Sciatic nerve (tissue), 2 donors: Measurements from ENCODE around the gene SEPTIN6. TPM values are rescaled to one million over a fixed set of nuclear protein-coding genes. Genes with fewer than 3 reads are reported as not detected.
"Not testable (repeated sequence)": the region's sequence is repeated elsewhere in the genome, so short reads cannot be mapped to it uniquely, and the experiment has no call there.

Experiments used
- ATAC-seq: fragments of 200-7000 bp; cut with Tn5 transposase; one replicate; pipeline ENCODE4 v1.9.1; 2020; ENCODE audit warnings: mild to moderate bottlenecking, moderate library complexity
- DNase-seq: peaks from one replicate; pipeline ENCODE4 v3.0.0-alpha.2; 2020; ENCODE audit warnings: low spot score
- intact Hi-C: fragments of 100-400 bp; cut with DNase I; formaldehyde crosslinking; loops from one replicate; pipeline ENCODE4 v1.14.2; 2022
- total RNA-seq: library from RNA; stranded (reverse); fragmentation: NEBNext Ultra II Directional; extraction: Animal tissue kit (Norgen Biotek cat#: 25700); gene quantifications from one replicate; pipeline ENCODE4 v1.2.1, GENCODE V29; 2021
- donor health status: DM: no; HTN: no; CAD: no.
- donor health status: DM: no; HTN: no; CAD: no.

Gene SEPTIN6
- total RNA-seq, 1 donor from 2014 or later, result 33.0 TPM

GRCh38 chrX:119693996-119694451 lies 1.1 kb upstream of the SEPTIN6 start:
- intact Hi-C loops, result no loop called here
- peak; percentile 55 for ATAC-seq
- DNase-seq, result peak; percentile 66

GRCh38 chrX:119692191-119693039 lies 553 bp downstream of the SEPTIN6 start:
- ATAC-seq (peak; percentile 59), DNase-seq (peak; percentile 60)
- intact Hi-C loops, result no loop called here

DNA sequence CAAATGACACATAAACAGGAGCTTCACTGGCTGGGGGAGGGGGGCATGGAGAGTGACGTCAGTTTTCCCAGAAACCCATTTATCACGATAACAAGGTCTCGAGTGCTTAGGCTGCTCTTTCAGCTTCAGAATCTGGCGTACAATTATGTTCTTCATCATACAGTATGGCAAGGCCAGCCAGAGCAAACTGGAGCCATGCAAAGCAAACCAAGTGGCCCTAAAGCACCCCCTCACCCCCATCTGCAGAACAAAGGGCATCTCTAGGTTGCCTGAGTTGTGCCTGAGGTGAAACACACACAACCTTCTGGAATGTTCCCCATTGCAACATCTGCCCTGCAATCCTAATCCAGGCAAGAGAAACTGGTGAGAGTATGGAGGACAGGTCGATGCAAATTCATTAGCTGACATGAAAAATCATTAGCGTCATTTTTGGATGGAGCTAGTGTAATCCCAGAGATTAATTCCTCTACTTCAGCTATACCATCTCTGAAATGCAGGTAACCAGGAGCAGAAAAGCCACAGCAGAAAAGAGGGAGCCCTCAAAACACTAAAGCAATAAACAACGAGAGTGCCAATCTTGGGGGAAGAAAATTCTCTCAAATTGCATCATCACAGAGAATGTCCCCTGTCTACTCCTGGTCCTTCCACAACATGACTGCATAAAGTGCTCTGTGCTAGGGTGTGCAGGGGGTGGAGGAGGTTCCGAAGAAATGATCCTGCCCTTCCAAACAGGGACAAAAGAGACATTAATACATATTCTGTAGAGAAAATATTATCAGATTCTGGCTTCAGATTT lies 1.8 kb downstream of the SEPTIN6 start:
- no peak for ATAC-seq
- DNase-seq, result no peak
- intact Hi-C loops, result no loop called here

DNA sequence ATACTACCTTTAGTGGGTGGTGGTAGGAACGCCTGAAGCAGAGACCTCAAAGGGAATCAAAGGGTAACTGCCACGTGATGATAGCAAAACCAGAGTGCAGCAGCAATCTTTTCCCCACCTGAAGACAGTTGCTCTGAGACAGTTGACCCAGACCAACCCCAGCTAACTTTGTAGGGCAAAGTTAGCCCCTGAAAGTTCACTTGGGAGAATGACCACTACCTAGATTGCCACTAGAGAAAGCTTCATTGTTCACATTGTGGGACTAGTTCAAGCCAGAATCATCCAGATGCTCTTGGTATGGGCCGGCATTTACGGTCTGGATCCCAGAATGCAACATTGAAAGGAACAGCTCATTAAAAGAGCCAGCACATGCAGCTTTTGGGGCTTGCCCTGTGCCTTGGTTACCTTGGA lies 4.1 kb downstream of the SEPTIN6 start:
- intact Hi-C loops, result no loop called here
- DNase-seq, result no peak
- ATAC-seq, result no peak

DNA sequence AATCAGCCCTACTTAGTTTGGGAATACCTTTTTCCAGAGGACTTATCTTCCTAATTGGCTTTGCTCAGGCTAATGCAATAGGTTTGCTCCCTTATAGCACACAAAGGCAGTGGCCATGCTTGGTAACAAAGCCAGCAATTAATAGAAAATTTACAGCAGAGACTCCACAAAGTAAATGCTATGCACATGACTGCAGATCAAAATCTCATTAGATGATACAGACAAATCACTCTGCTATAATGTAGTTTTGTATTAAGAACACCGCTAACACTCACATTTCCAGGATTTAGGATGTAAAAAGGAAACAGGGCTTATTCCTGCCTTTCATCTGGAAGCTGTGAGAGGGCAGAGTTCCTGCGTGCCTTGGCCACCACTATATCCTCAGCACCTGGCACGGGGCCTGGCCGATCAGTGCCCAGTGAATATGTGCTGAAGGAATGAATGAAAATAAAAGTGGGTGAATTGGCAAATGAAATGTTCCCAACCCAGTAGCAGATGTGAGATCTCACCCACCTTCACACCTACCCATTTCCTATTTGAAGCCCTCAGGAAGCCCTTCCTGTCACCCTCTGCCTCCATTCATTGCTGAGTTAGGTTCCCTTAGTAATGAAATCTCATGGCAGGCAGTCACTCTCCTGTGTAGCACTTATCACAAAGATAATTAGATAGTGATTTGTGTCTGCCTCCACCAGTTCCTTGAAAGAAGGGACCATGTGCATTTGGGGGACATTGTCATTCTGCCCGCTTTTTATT lies 5.1 kb downstream of the SEPTIN6 start:
- DNase-seq, result no peak
- intact Hi-C loops, result no loop called here

GRCh38 chrX:119686087-119686691 lies 6.8 kb downstream of the SEPTIN6 start:
- peak; percentile 75 for ATAC-seq
- intact Hi-C loops, result no loop called here
- DNase-seq, result peak; percentile 63

More for the DNA sequence above, 5.1 kb downstream of the SEPTIN6 start:
- no peak for ATAC-seq

GRCh38 chrX:119685225-119686066 lies 7.5 kb downstream of the SEPTIN6 start:
- intact Hi-C loops, result no loop called here
- peak; percentile 65 for DNase-seq
- peak; percentile 82 for ATAC-seq

DNA sequence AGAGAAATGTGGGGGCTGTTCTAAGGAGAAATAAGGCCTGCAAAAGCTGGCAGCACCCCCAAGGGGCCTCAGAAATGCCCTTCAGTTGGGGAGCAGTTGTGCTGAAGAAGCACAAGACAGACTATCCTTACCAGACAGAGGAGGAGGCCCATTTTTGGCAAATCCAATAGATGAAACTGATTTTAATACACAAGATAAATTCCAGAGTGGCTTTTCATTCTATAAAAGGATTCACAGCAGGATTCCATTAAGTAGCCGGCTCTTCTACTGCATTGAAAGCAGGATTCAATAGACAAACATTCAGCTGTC lies 8.1 kb downstream of the SEPTIN6 start:
- intact Hi-C loops, result no loop called here
- ATAC-seq (no peak), DNase-seq (no peak)

DNA sequence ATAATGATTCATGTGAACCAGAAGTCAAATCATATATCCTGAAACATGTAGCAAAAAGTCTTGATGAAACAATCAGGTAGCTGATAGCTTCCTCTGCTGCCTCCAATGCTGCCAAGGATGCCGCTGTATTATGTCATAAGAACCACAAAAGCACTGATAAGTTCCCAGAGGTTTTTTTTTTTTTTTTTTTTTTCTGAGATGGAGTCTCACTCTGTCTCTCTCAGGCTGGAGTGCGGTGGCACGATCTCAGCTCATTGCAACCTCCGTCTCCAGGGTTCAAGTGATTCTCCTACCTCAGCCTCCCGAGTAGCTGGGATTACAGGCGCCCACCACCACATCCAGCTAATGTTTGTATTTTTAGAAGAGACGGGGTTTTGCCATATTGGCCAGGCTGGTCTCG lies 8.7 kb downstream of the SEPTIN6 start:
- intact Hi-C loops, ATAC-seq, DNase-seq: not testable (repeated sequence)

DNA sequence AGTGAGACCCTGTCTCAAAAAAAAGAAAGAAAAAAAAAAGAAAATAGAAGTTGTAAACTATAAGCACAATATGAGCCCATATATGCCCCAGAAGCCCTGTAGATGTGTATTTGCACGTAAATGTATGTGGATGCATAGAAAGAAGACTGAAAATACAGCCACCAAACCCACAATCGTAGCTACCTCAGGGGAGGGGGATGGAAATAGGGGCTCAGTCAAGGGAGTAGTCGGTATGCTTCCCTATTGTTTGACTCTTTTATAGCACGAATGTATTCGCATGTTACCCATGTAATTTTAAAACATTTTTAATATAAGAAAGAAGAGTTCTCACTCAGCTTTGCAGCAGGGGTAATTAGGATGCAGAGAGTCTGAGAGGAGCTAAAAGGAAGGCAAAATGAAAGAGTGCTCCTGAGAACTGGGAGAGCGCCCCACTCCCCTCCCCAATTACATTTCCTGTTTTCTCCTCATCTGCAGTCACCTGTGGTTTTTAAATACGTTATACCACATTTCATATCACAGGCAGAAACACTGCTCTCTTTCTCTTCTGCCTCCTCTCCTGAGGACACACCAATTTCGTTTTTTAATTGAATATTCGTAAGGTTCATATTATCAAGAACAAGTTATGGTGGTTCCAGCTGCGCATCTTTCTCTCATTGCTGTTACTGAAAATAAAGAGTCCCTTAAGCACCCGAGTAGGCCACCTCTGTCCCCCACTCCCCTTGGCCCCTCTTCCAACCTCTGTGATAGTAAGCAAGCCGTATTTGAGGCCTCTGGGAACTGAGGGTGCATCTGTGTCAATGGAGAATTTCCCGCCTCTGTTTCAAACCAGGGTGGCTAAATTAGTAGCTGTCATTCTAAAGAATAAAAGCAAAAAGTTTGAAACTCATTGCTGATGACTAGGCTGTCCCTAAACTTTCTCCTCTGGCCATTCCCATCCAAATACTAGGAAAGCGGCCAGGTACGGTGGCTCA lies 10.7 kb downstream of the SEPTIN6 start:
- DNase-seq (no peak), ATAC-seq (no peak)
- intact Hi-C loops, result no loop called here

DNA sequence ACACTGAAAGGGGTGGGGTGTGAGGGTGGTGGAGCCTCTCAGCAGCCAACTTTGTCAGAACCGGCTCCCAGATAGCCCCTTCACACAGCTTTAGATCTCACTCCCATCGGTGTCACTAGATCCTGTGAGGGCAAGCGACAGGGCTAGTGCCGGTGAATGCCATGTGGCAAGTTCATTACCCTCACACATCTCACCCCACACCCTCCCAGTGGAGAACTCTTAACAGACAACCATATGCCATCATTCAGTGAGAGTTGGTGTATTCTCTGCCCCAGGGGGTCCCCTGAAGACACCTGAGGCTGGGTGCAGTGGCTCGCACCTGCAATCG lies 15.3 kb downstream of the SEPTIN6 start:
- intact Hi-C loops, result no loop called here
- no peak for ATAC-seq

GRCh38 chrX:119676949-119677653 lies 15.9 kb downstream of the SEPTIN6 start:
- intact Hi-C loops, result no loop called here
- DNase-seq, result no peak
- ATAC-seq, result peak; percentile 31

More for the DNA sequence above, 15.3 kb downstream of the SEPTIN6 start:
- DNase-seq, result no peak

- DNase-seq, result no peak
These were observed 19.6 kb downstream of the SEPTIN6 start for GRCh38 chrX:119673336-119673735.

GRCh38 chrX:119672426-119672825 lies 20.5 kb downstream of the SEPTIN6 start:
- DNase-seq, result no peak
- no peak for ATAC-seq
- intact Hi-C loops, result no loop called here

More at GRCh38 chrX:119673336-119673735, 19.6 kb downstream of the SEPTIN6 start:
- no peak for ATAC-seq
- intact Hi-C loops, result no loop called here

DNA sequence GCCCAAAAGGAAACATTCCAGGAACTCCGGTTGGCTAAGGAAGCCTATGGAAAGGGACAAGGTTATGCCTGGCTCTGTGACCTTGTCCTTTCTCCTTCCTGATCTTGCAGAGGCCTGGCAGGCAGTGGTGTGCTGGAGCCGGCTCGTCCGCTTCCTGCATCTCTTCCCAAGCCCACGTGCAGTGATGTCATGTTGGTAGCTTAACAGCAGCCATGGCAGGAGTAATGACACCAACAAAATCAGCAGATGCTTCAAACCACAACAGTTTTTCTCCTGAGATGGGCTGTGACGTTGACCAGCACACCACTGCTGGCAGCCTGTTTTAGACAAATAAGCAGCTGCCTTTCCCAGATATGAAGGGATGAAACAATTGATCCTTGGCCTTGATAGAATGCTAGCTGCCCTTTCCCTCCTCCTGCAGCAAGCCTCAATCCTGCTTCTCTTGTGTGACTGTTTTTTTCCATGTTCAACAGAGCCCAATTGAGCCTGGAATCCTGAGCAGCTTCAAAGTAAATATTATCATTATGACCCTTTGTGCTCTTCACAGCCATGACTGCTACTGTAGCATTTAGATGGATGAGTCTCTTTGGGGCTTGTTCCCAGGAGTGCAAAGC lies 23.4 kb downstream of the SEPTIN6 start:
- ATAC-seq (peak; percentile 64), DNase-seq (no peak)
- intact Hi-C loops, result no loop called here
